HG03280 (cell line): ENCODE measurements around the gene SDK2.
"Not testable (repeated sequence)": the region's sequence is repeated elsewhere in the genome, so short reads cannot be mapped to it uniquely, and the experiment has no call there.

Experiments
- ATAC-seq: cut with Tn5 transposase; IDR thresholded peaks from one replicate; pipeline ENCODE4 v1.9.1; 2021; ENCODE audit warnings: mild to moderate bottlenecking, moderate library complexity; ENCODE audit not compliant: unreplicated experiment

The SDK2 gene

GRCh38 chr17:73489991-73490390 lies 154.3 kb downstream of the SDK2 start:
- no peak for ATAC-seq

GRCh38 chr17:73489333-73489732 lies 154.9 kb downstream of the SDK2 start:
- ATAC-seq = no peak

- no peak for ATAC-seq
Observed at GRCh38 chr17:73485130-73485529, 159.1 kb downstream of the SDK2 start.

- no peak for ATAC-seq
Observed at GRCh38 chr17:73482894-73483293, 161.4 kb downstream of the SDK2 start.

GRCh38 chr17:73482251-73482716 lies 162.0 kb downstream of the SDK2 start:
- no peak for ATAC-seq

GRCh38 chr17:73481676-73482075 lies 162.6 kb downstream of the SDK2 start:
- no peak for ATAC-seq

- ATAC-seq = no peak
Observed at GRCh38 chr17:73480740-73481139, 163.5 kb downstream of the SDK2 start.

- ATAC-seq = no peak
Observed at GRCh38 chr17:73478768-73479424, 165.3 kb downstream of the SDK2 start.

GRCh38 chr17:73478334-73478733 lies 165.9 kb downstream of the SDK2 start:
- ATAC-seq = no peak

GRCh38 chr17:73476890-73477350 lies 167.3 kb downstream of the SDK2 start:
- ATAC-seq = no peak

GRCh38 chr17:73474370-73474988 lies 169.8 kb downstream of the SDK2 start:
- ATAC-seq = no peak

- not testable (repeated sequence) for ATAC-seq
Observed at GRCh38 chr17:73472715-73473114, 171.5 kb downstream of the SDK2 start.

GRCh38 chr17:73471924-73472323 lies 172.3 kb downstream of the SDK2 start:
- ATAC-seq = no peak

GRCh38 chr17:73470316-73470826 lies 173.9 kb downstream of the SDK2 start:
- ATAC-seq = no peak

GRCh38 chr17:73469311-73469710 lies 174.9 kb downstream of the SDK2 start:
- ATAC-seq = no peak

- ATAC-seq = no peak
Observed at GRCh38 chr17:73468221-73468620, 176.0 kb downstream of the SDK2 start.

GRCh38 chr17:73467651-73468050 lies 176.6 kb downstream of the SDK2 start:
- no peak for ATAC-seq

- ATAC-seq = no peak
Observed at GRCh38 chr17:73466704-73467433, 177.4 kb downstream of the SDK2 start.

GRCh38 chr17:73465953-73466230 lies 178.4 kb downstream of the SDK2 start:
- ATAC-seq = no peak

GRCh38 chr17:73465130-73465952 lies 178.9 kb downstream of the SDK2 start:
- ATAC-seq = no peak

GRCh38 chr17:73464447-73464846 lies 179.8 kb downstream of the SDK2 start:
- no peak for ATAC-seq
